ENCODE measurements around the gene LDAF1. TPM values are rescaled to one million over a fixed set of nuclear protein-coding genes. Genes with fewer than 3 reads are reported as not detected.

LDAF1 gene
- total and polyA plus RNA-seq, 2 of the 8 experiments (the other 6 are each of a cell fraction or from before 2014, with no cell fraction given), result 32.4 to 34.2 TPM

- no peak for TF ChIP-seq SAP30 (IDR thresholded peaks at IDR 0.05; ENCODE audit: insufficient read depth, insufficient replicate concordance, low read length)
Observed at GRCh38 chr16:21197621-21198020, 39.1 kb downstream of the LDAF1 start (continued).

Data from H1 (cell line).